ENCODE results near the gene ANOS1. TPM values are rescaled to one million over a fixed set of nuclear protein-coding genes. Genes with fewer than 3 reads are reported as not detected.

The ANOS1 gene
- total RNA-seq, 1 experiment from 2014 or later, result 54.9 TPM

DNA sequence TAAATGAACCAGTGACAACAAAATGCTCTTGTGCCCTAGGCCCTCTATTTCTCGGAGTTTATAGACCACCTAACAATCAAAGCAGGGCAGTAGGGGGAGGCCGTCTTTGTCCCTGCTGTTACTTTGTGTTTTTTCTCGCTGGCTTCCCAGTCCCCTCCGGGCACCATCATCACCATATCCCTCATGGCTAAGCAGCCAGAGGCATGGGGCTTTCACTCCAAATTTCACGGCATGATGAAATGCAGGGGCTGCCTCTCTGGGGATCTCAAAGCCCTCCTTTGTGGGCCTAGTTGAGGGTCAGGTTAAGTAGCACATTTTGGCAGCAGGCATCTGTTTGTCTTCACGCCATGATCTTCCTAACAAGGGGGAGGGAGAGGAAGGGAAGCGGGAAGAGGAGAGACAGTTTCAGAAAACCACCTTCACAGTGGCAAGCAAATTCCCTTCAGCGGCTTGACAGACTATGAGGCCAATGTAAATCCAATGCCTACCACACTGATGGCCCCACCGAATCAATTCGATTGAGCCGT lies 91.9 kb downstream of the ANOS1 start:
- peaks cover 62 to 73% of the 10 kb centered on the region in 2 experiments for H3K4me1 Mint-ChIP-seq
- Histone ChIP-seq H3K23ac (ENCODE audit: insufficient read length, low read depth, low read length) (no peak overlapping the region), H3T11ph (ENCODE audit: low read length) (no peak overlapping the region), H2BK12ac (ENCODE audit: insufficient read length, low read depth, low read length) (no peak overlapping the region), H2BK20ac (ENCODE audit: low read depth, low read length, poor library complexity, severe bottlenecking) (no peak overlapping the region), H3K27ac (ENCODE audit: insufficient read length, low read depth, low read length) (no peak overlapping the region), H3K79me1 (ENCODE audit: insufficient read depth, low read depth, low read length, poor library complexity, severe bottlenecking) (peaks cover 7% of the 10 kb centered on the region), H3K4ac (ENCODE audit: low read depth, low read length) (no peak overlapping the region), H4K5ac (ENCODE audit: insufficient read length, low read depth, low read length) (no peak overlapping the region), H3K4me1 (ENCODE audit: insufficient read depth, low read length) (peaks cover 17% of the 10 kb centered on the region), H3K56ac (ENCODE audit: insufficient read length, low read depth, low read length) (no peak overlapping the region), H3K14ac (ENCODE audit: insufficient read depth, low read length) (peak overlapping the region; percentile 16; the same call in 1 of the 2 replicates), H2BK5ac (ENCODE audit: insufficient read length, low read length) (no peak overlapping the region), H4K91ac (ENCODE audit: insufficient read length, low read depth, low read length) (no peak overlapping the region), H3K18ac (ENCODE audit: insufficient read length, low read depth, low read length) (peak overlapping the region; percentile 33), H2AFZ (ENCODE audit: low read length) (no peak overlapping the region), H3K79me2 (ENCODE audit: insufficient read depth, low read length) (peaks cover 4% of the 10 kb centered on the region; the same call in 1 of the 2 replicates), H2BK15ac (ENCODE audit: low read depth, low read length) (no peak overlapping the region), H3K27me3 (ENCODE audit: insufficient read depth, low read length) (no peaks in the 10 kb centered on the region), H2AK5ac (ENCODE audit: insufficient read length, low read length) (no peak overlapping the region), H3K23me2 (ENCODE audit: insufficient read length, low read depth, low read length, poor library complexity, severe bottlenecking) (no peaks in the 10 kb centered on the region), H4K20me1 (ENCODE audit: control insufficient read depth, insufficient read depth, insufficient read length) (no peaks in the 10 kb centered on the region), H3K9me3 (ENCODE audit: control insufficient read depth, low read depth, low read length) (no peaks in the 10 kb centered on the region), H3K9ac (ENCODE audit: extremely low read depth, insufficient read length, low read length) (no peak overlapping the region), H2BK120ac (ENCODE audit: low read depth, low read length, poor library complexity, severe bottlenecking) (no peak overlapping the region), H3K4me2 (ENCODE audit: insufficient read depth, insufficient read length, low read length) (no peak overlapping the region), H4K8ac (replicated peaks; ENCODE audit: insufficient read length, low read depth, low read length) (no peak overlapping the region)
- no peak overlapping the region; a peak in 1 of 5 replicates for H3K4me3 Mint-ChIP-seq
- peak overlapping the region; percentile 81 to 99 (median 98) for H3K27ac Mint-ChIP-seq
- no peaks in the 10 kb centered on the region; the same call in 1 of the 2 replicates for H3K27me3 Mint-ChIP-seq (ENCODE audit: low read depth)
- DNase-seq, result no peak
- H3K9me3 Mint-ChIP-seq, result no peaks in the 10 kb centered on the region
- WGBS (ENCODE audit: extremely low coverage, insufficient read length, low lambda C conversion rate), result no CpG with 5 or more reads among the region's 11 CpGs
- peaks cover 6 to 25% (median 15%) of the 10 kb centered on the region in 3 experiments; a peak in 6 of 7 replicates for H3K36me3 Mint-ChIP-seq (ENCODE audit: insufficient read depth in 1 of 3, low read depth in 3 of 3)
- TF ChIP-seq, protein P1, sequence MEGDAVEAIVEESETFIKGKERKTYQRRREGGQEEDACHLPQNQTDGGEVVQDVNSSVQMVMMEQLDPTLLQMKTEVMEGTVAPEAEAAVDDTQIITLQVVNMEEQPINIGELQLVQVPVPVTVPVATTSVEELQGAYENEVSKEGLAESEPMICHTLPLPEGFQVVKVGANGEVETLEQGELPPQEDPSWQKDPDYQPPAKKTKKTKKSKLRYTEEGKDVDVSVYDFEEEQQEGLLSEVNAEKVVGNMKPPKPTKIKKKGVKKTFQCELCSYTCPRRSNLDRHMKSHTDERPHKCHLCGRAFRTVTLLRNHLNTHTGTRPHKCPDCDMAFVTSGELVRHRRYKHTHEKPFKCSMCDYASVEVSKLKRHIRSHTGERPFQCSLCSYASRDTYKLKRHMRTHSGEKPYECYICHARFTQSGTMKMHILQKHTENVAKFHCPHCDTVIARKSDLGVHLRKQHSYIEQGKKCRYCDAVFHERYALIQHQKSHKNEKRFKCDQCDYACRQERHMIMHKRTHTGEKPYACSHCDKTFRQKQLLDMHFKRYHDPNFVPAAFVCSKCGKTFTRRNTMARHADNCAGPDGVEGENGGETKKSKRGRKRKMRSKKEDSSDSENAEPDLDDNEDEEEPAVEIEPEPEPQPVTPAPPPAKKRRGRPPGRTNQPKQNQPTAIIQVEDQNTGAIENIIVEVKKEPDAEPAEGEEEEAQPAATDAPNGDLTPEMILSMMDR (conservative IDR thresholded peaks at IDR 0.05), result no peak
